Erythroblast (primary cell): ENCODE results near the gene PCDHB9.

ENCODE experiments used
- GATA1 ChIP-seq: IDR thresholded peaks from 2 replicates; pipeline ENCODE4 v1.6.1; 2011; ENCODE audit warnings: low read depth, mild to moderate bottlenecking, control low read depth, low read length, moderate library complexity
- POLR2A ChIP-seq: IDR thresholded peaks from 2 replicates; pipeline ENCODE4 v1.6.1; 2011; ENCODE audit warnings: mild to moderate bottlenecking, low read length

- TF ChIP-seq POLR2A (no peak), GATA1 (no peak)
Observed at GRCh38 chr5:141180313-141180712, 6.6 kb upstream of the PCDHB9 start.
